Panc1 (cell line): Measurements from ENCODE around the gene DDX1. TPM values are rescaled to one million over a fixed set of nuclear protein-coding genes. Genes with fewer than 3 reads are reported as not detected.

Experiments
- ATAC-seq: fragments of 200-7000 bp; cut with Tn5 transposase; 2 replicates; pipeline ENCODE4 v1.9.1; 2020; ENCODE audit warnings: mild to moderate bottlenecking, moderate library complexity
- BruUV-seq: library from RNA; stranded (reverse); fragments of 400-500 nt; replicated peaks from 2 replicates; lab custom pipeline; 2021; lab: Mats Ljungman, UMichigan
- CTCF ChIA-PET: fragments of 300-600 bp; sonication (Branson Sonifier 250); formaldehyde crosslinking; loops from one replicate; lab custom pipeline; 2022; ENCODE audit warnings: antibody characterized with exemption; lab: Charles Lee
- POLR2A ChIA-PET: fragments of 300-600 bp; sonication (Branson Sonifier 250); formaldehyde crosslinking; loops from one replicate; lab custom pipeline; 2022; ENCODE audit warnings: antibody characterized with exemption; lab: Charles Lee
- DNase-seq: peaks from one replicate; pipeline ENCODE4 v3.0.0-alpha.2; 2010; ENCODE audit warnings: low read depth, low spot score
- H3K27ac ChIP-seq: 2 replicates; pipeline ENCODE4 v1.5.1; 2011; ENCODE audit warnings: mild to moderate bottlenecking, low read length, inconsistent platforms
- H3K27me3 ChIP-seq: fragments of 200-500 bp; sonication (Bioruptor generic); 2 replicates; pipeline ENCODE4 v1.6.0; 2014; ENCODE audit warnings: low read length, inconsistent platforms; ENCODE audit not compliant: control insufficient read depth, insufficient read depth
- H3K36me3 ChIP-seq: fragments of 200-500 bp; sonication (Bioruptor generic); 2 replicates; pipeline ENCODE4 v1.5.1; 2014; ENCODE audit warnings: inconsistent platforms, mild to moderate bottlenecking, low read length, moderate library complexity; ENCODE audit not compliant: control insufficient read depth, insufficient read depth
- H3K4me1 ChIP-seq: 2 replicates; pipeline ENCODE4 v1.5.1; 2011; ENCODE audit warnings: inconsistent platforms, mild to moderate bottlenecking, low read length, moderate library complexity; ENCODE audit not compliant: control insufficient read depth, insufficient read depth
- H3K4me3 ChIP-seq, 2 experiments: 2 replicates each; pipeline ENCODE4 v1.5.1; 2011 to 2012; ENCODE audit warnings: low read depth in 2 of 2, low read length in 2 of 2, mild to moderate bottlenecking in 2 of 2, inconsistent platforms in 1 of 2, moderate library complexity in 1 of 2
- H3K9me3 ChIP-seq: fragments of 200-500 bp; sonication (Bioruptor generic); 2 replicates; pipeline ENCODE4 v1.5.1; 2014; ENCODE audit warnings: low read depth, mild to moderate bottlenecking, inconsistent platforms, low read length, moderate library complexity; ENCODE audit not compliant: control insufficient read depth, insufficient read depth
- CTCF ChIP-seq: fragments of 450-650 bp; IDR thresholded peaks from 2 replicates; pipeline ENCODE4 v1.5.1; 2017; ENCODE audit warnings: mild to moderate bottlenecking
- POLR2AphosphoS5 ChIP-seq: IDR thresholded peaks from 2 replicates; pipeline ENCODE4 v1.6.1; 2012; ENCODE audit warnings: mild to moderate bottlenecking, low read depth, low read length, moderate library complexity
- REST ChIP-seq, 2 experiments: IDR thresholded peaks; 2 replicates each; pipeline ENCODE4 v1.6.1; 2011 to 2012; ENCODE audit warnings: low read depth in 2 of 2, control low read depth in 1 of 2, low read length in 1 of 2, mild to moderate bottlenecking in 1 of 2, moderate library complexity in 1 of 2; ENCODE audit not compliant: insufficient read depth in 1 of 2
- SIN3A ChIP-seq: IDR thresholded peaks from 2 replicates; pipeline ENCODE4 v1.6.1; 2012; ENCODE audit warnings: low read depth, mild to moderate bottlenecking, low read length, moderate library complexity, borderline replicate concordance; ENCODE audit not compliant: insufficient read depth
- TCF7L2 ChIP-seq: IDR thresholded peaks from 2 replicates; pipeline ENCODE4 v1.6.1; 2011; ENCODE audit warnings: mild to moderate bottlenecking, low read depth, low read length, inconsistent platforms
- in situ Hi-C: cut with HindIII; loops from 2 replicates; pipeline ENCODE4 v1.10.0; 2016; ENCODE audit warnings: low sequenced_read_pairs, low pct_unique_long_range_greater_than_20kb
- intact Hi-C: fragments of 100-400 bp; cut with micrococcal nuclease; formaldehyde crosslinking; loops from one replicate; pipeline ENCODE4 v1.10.0; 2022; ENCODE audit not compliant: unreplicated experiment
- total RNA-seq: library from RNA; stranded (reverse); gene quantifications from one replicate; pipeline ENCODE4 v1.2.1, GENCODE V29; 2021; ENCODE audit not compliant: unreplicated experiment

Gene DDX1
- total RNA-seq, 1 experiment from 2014 or later = 102 TPM

- no peak overlapping the region for H3K4me3 ChIP-seq
- TF ChIP-seq TCF7L2 (no peak), POLR2AphosphoS5 (no peak), CTCF (no peak), REST (IDR thresholded peaks at IDR 0.05; ENCODE audit: insufficient read depth in 1 of 2, low read depth in 2 of 2, low read length in 1 of 2) (no peak), SIN3A (no peak)
- in situ Hi-C loops = no loop called here
- POLR2A ChIA-PET = no interaction called here
- ATAC-seq = no peak
- no peaks in the 10 kb centered on the region for H3K27me3 ChIP-seq
- no peak for DNase-seq
- CTCF ChIA-PET = no interaction called here
- H3K36me3 ChIP-seq = no peaks in the 10 kb centered on the region; the same call in 1 of the 2 replicates
- intact Hi-C loops = no loop called here
- H3K27ac ChIP-seq = no peak overlapping the region
- no TSS peak for BruUV-seq
- no peaks in the 10 kb centered on the region for H3K9me3 ChIP-seq
- peaks cover 12% of the 10 kb centered on the region for H3K4me1 ChIP-seq
Measured at GRCh38 chr2:15563227-15564100, 28.2 kb upstream of the DDX1 start.

GRCh38 chr2:15565392-15565791 lies 26.3 kb upstream of the DDX1 start:
- ATAC-seq = no peak
- ChIA-PET POLR2A (no interaction called here), CTCF (interaction anchor here (0.6 kb wide), 1 partner anchor 326 kb away, joined by 4 read pairs; no protein-coding TSS in a partner anchor)
- Histone ChIP-seq H3K9me3 (no peaks in the 10 kb centered on the region), H3K27ac (no peak overlapping the region), H3K4me1 (peaks cover 3% of the 10 kb centered on the region), H3K36me3 (no peaks in the 10 kb centered on the region; the same call in 1 of the 2 replicates), H3K4me3 (no peak overlapping the region), H3K27me3 (no peaks in the 10 kb centered on the region)
- DNase-seq = no peak
- TF ChIP-seq POLR2AphosphoS5 = no peak
- TF ChIP-seq REST (IDR thresholded peaks at IDR 0.05; ENCODE audit: insufficient read depth in 1 of 2, low read depth in 2 of 2, low read length in 1 of 2) = no peak
- TF ChIP-seq SIN3A = no peak
- no peak for TF ChIP-seq CTCF
- TF ChIP-seq TCF7L2 = no peak
- intact Hi-C loops (no loop called here), in situ Hi-C loops (no loop called here)
- no TSS peak for BruUV-seq
